ENCODE results near the gene APBA2.

APBA2 gene

GRCh38 chr15:29098652-29099051, 212.9 kb downstream of the APBA2 start:
- no peak for DNase-seq

- DNase-seq = peak in 2 of 58 donors; percentile 24 to 30
These were observed 213.5 kb downstream of the APBA2 start for GRCh38 chr15:29099131-29099880.

GRCh38 chr15:29100486-29101000, 214.8 kb downstream of the APBA2 start:
- DNase-seq = no peak

- no peak for DNase-seq
These were observed 215.7 kb downstream of the APBA2 start for GRCh38 chr15:29101491-29101890.

- DNase-seq = peak in 23 of 58 donors; percentile 8 to 69 (median 29)
These were observed 216.5 kb downstream of the APBA2 start for GRCh38 chr15:29102173-29102794.

DNA sequence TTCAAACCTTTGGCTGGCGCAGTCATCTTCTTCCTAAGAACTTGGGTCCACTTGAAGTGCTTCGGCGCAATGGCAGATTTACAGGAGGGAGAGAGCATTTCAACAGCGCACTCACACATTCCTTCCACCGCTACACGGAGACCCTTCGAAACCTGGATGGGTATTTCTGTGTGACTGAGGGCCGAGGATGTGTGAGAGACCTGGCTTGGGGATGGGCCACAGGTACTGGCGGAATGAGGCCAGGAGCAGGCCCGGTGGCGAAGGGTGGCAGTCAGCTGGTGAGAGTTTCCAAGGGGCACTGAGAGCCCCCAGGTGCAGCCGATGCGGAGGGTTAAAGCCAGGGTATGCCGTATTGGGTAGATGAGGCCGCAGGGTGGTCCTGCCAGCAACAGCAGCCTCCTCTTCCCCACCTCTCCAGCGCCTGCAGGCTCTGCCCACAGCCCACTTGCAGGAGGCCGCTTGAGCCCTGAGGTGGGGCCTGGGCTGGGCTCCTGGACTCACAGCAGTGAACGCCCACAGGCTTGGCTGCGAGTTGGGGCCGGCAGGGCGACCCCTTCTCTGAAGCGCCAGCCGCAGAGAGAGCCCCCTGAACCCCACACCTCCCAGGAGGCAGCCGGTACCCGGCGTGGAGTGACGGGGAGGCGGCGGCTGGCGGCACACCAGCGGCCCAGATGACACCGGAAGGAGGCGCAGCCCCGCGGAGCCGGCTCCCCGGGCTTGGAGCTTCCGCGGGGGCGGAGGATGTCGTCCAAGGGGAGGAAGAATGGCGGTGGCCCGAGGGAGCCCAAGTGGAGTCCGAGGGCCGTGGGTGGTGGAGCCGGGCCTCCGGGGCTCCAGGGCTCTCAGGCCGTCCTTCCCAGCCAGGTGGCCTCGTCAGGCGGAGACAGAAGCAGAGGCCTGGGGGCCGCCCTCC, 217.4 kb downstream of the APBA2 start:
- DNase-seq = peak in 3 of 58 donors; percentile 55 to 58 (median 55)

DNA sequence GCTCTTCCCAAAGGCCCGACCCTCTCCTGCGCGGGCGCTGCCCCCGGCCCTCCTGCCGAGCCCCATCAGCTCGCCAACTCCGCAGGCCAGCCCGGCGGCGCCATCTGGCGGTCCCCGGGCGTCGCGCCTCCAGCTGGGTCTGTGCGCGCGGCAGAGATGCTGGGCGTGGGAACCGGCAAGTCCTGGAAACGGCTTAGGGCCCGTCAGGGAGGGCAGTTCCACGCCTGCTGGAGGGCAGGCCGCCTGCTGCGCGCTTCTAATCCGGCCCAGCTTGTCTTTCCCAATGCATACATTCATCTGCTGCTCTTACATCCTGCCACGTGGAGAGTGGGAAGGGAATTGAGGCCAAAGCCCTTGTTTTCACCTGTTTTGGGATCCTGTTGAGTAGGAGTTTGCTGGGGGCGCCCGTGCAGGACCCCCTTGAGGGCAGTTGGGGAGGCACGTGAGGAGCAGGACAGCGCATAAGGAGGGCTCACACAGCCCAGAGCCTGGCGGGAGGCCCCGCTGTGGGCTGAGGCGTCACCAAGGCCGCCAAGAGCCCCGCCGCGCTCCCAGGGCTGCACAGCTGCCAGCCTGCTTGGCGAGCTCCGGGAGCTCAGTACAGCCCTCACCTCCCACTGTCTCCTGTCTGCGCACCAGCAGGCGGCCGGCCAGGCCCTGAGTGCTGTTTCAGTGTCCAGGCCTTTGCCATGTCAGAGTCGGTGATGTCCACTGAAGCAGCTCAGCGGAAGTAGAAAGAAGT, 218.2 kb downstream of the APBA2 start:
- peak in 54 of 58 donors; percentile 33 to 82 (median 65) for DNase-seq

- DNase-seq = no peak
These were observed 218.7 kb downstream of the APBA2 start for GRCh38 chr15:29104566-29104880.

DNA sequence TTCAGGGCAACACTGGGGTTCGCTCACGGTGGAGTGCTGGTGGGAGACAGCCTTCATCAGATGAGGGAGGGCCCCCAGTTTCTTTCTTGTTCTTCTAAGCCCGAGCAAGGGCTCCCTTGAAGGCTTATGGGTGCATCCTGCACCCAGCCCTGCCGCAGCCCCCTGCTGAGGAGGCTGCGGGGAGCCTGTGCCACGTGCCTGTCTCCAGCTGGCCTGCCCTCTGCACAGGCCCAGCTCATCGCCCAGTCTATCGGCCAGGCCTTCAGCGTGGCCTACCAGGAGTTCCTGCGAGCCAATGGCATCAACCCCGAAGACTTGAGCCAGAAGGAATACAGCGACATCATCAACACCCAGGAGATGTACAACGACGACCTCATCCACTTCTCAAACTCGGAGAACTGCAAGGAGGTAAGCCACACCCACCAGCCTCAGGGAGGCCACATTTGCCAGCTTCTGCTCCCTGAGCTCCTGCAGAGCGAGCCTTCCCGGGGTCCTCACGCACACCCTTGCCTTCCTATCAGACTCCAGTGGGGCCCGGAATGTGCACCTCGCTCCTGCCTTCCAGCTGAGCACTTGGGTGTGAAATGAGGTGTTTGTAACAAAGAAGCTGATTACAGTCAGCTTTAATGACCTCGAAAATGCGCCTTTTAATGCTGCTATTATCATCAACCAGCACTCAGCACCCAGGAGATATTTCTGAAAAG, 219.5 kb downstream of the APBA2 start:
- no peak for DNase-seq

DNA sequence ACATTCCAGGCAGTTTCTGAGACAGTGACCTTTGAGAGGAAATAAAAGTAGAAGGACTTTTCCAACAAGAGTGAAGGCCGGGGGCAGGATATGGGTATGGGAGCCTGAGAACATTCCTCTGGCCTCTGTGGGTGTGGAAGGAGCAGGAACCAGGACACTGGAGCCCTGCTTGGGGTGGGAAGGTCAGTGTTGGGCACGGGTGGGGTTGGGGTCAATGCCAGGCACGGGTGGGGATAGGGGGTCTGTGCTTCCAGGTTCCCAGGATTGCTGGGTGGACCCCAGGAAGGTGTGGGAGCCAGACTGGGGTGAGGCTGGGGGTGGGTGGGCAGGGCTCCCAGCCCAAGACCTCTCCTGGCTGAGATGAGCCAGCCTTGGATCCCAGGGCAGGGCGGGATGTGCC, 220.3 kb downstream of the APBA2 start:
- DNase-seq = no peak

GRCh38 chr15:29106551-29107290, 220.9 kb downstream of the APBA2 start:
- DNase-seq = peak in 1 of 58 donors; percentile 23

- DNase-seq = no peak
These were observed 221.6 kb downstream of the APBA2 start for GRCh38 chr15:29107291-29107890.

DNA sequence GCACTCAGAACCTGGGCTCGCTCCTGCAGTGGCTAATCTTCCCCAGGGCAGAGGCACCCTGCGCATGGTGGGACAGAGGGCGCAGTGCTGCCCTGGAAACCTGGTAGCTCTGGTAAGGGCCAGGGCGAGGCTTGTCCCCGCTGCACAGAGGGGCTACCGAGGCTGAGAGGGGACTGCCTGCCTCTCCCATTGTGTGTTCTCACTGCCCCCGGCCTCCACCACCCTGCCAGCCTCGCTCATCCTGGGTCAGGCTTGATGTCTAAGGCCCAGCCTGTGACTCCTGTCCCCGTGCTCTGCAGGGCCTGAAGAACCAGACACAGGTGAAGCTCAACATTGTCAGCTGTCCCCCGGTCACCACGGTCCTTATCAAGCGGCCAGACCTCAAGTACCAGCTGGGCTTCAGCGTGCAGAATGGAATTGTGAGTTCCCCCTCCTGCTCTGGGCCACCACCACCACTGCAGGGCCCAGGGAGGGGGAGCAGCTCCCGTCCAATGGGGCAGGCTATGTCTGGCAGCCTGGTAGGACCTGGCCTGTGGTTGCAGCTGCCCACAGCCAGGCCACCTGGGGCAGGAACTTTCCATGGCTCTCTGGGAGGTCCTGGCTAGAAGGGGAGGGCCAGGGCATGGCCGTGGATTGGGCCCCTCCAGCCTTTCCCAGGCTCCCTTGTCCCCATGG, 222.3 kb downstream of the APBA2 start:
- DNase-seq = no peak

- DNase-seq = no peak
These were observed 224.0 kb downstream of the APBA2 start for GRCh38 chr15:29109762-29110161.

- DNase-seq = no peak
These were observed 224.4 kb downstream of the APBA2 start for GRCh38 chr15:29110176-29110575.

DNA sequence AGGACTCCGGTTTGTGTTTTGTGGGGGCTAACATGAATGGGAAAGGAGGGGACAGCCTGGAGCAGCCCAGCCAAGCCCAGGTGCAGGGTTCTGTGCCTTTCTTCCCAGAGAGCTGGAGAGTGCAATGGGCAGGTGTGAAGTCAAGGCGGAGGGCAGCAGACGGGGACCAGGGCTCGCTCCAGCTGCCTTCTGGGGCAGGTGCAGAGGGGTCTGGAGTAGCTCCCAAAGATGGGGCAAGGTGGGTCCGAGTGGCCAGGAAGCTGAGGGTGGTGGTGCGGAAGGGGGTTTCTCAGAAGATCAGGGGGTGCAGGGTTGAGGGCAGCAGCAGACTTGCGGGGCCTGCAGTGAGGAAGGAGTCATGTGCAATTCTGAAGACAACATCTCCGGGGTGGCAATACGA, 225.0 kb downstream of the APBA2 start:
- DNase-seq = no peak

GRCh38 chr15:29111705-29112281, 226.0 kb downstream of the APBA2 start:
- no peak for DNase-seq
